A549 (cell line): ENCODE data around the gene MSI2. TPM values are rescaled to one million over a fixed set of nuclear protein-coding genes. Genes with fewer than 3 reads are reported as not detected.
"Not testable (repeated sequence)": the region's sequence is repeated elsewhere in the genome, so short reads cannot be mapped to it uniquely, and the experiment has no call there.

Source experiments
- ATAC-seq, 2 experiments: fragments of 200-7000 bp in 1 of 2; fragments of >200 bp in 1 of 2; cut with Nextera tagmentation in 1 of 2; cut with Tn5 transposase in 1 of 2; 3 replicates each; pipeline versions ENCODE4 v1.8.0 to v1.9.1; 2018 to 2020; ENCODE audit warnings: mild to moderate bottlenecking in 1 of 2, moderate library complexity in 1 of 2
- CTCF ChIA-PET: fragments of 300-600 bp; sonication (Branson Sonifier 250); formaldehyde crosslinking; extraction: SDS; loops from one replicate; lab custom pipeline; 2021; ENCODE audit warnings: antibody characterized with exemption, inconsistent platforms; lab: Yijun Ruan, JAX
- POLR2A ChIA-PET: fragments of 350-600 bp; formaldehyde crosslinking; extraction: SDS; loops from one replicate; lab custom pipeline; 2021; ENCODE audit warnings: antibody characterized with exemption, inconsistent platforms; lab: Yijun Ruan, JAX
- DNase-seq, 2 experiments: peaks; one replicate each; pipeline versions ENCODE4 v3.0.0 to v3.0.0-alpha.2; 2011 to 2016; ENCODE audit warnings: low read depth in 1 of 2, low spot score in 1 of 2
- FAIRE-seq: peaks from 2 replicates; lab custom pipeline; 2011; peaks lifted over from hg19 to GRCh38; lab: Jason Lieb, UNC
- H3K27ac ChIP-seq, 2 experiments: fragments of >200 bp; sonication (Bioruptor Twin); formaldehyde crosslinking; 3 replicates each; pipeline ENCODE4 v1.5.1; 2016 to 2017
- H3K4me1 ChIP-seq: fragments of >200 bp; sonication (Bioruptor Twin); formaldehyde crosslinking; 3 replicates; pipeline ENCODE4 v1.6.1; 2016
- H3K4me2 ChIP-seq: fragments of >200 bp; sonication (Bioruptor Twin); formaldehyde crosslinking; 3 replicates; pipeline ENCODE4 v1.6.1; 2016
- H3K4me3 ChIP-seq: fragments of >200 bp; sonication (Bioruptor Twin); formaldehyde crosslinking; 3 replicates; pipeline ENCODE4 v1.5.1; 2016
- H3K9me3 ChIP-seq: fragments of >200 bp; sonication (Bioruptor Twin); formaldehyde crosslinking; 3 replicates; pipeline ENCODE4 v1.6.1; 2016
- BHLHE40 ChIP-seq: IDR thresholded peaks from 2 replicates; pipeline ENCODE4 v1.6.1; 2012; ENCODE audit warnings: low read depth, low read length, inconsistent platforms
- CBX2 ChIP-seq: fragments of 200-600 bp; sonication (generic); IDR thresholded peaks from 2 replicates; pipeline ENCODE4 v1.6.1; 2016; ENCODE audit warnings: low read depth, mild to moderate bottlenecking, borderline replicate concordance
- CBX8 ChIP-seq: fragments of 200-600 bp; sonication (generic); IDR thresholded peaks from 2 replicates; pipeline ENCODE4 v1.6.1; 2016
- CHD4 ChIP-seq: fragments of 200-600 bp; sonication (generic); IDR thresholded peaks from 2 replicates; pipeline ENCODE4 v1.6.1; 2016; ENCODE audit warnings: antibody characterized with exemption, mild to moderate bottlenecking, borderline replicate concordance
- EHF ChIP-seq: fragments of 250-450 bp; sonication (Bioruptor Pico); IDR thresholded peaks from 2 replicates; pipeline ENCODE4 v1.5.0; 2020; ENCODE audit warnings: mild to moderate bottlenecking
- EHMT2 ChIP-seq: fragments of 200-600 bp; sonication (generic); IDR thresholded peaks from 2 replicates; pipeline ENCODE4 v1.6.1; 2016; ENCODE audit warnings: antibody characterized with exemption, low read depth, mild to moderate bottlenecking, moderate library complexity
- ESRRA ChIP-seq: fragments of 150-350 bp; IDR thresholded peaks from 2 replicates; pipeline ENCODE4 v1.6.1; 2014; ENCODE audit warnings: mild to moderate bottlenecking, low read length, borderline replicate concordance
- FOSB ChIP-seq: fragments of 250-450 bp; sonication (Bioruptor Pico); IDR thresholded peaks from 2 replicates; pipeline ENCODE4 v1.5.0; 2020; ENCODE audit warnings: mild to moderate bottlenecking, moderate library complexity
- FOXS1 ChIP-seq: fragments of 250-450 bp; sonication (Bioruptor Pico); IDR thresholded peaks from 2 replicates; pipeline ENCODE4 v1.5.0; 2020; ENCODE audit warnings: mild to moderate bottlenecking, moderate library complexity
- GATA3 ChIP-seq: IDR thresholded peaks from 2 replicates; pipeline ENCODE4 v1.6.1; 2012; ENCODE audit warnings: borderline replicate concordance
- HOXA7 ChIP-seq: fragments of 250-450 bp; sonication (Bioruptor Pico); IDR thresholded peaks from 2 replicates; pipeline ENCODE4 v1.5.0; 2020; ENCODE audit warnings: mild to moderate bottlenecking, moderate library complexity
- HOXB13 ChIP-seq: fragments of 250-450 bp; sonication (Bioruptor Pico); IDR thresholded peaks from 2 replicates; pipeline ENCODE4 v1.5.0; 2020; ENCODE audit warnings: low read depth, mild to moderate bottlenecking, moderate library complexity
- HOXB5 ChIP-seq: fragments of 250-450 bp; sonication (Bioruptor Pico); IDR thresholded peaks from 2 replicates; pipeline ENCODE4 v1.5.0; 2020; ENCODE audit warnings: mild to moderate bottlenecking, moderate library complexity
- JUN ChIP-seq, 2 experiments: fragments of >200 bp; sonication (Bioruptor Twin); formaldehyde crosslinking; IDR thresholded peaks; 2 replicates in 1 of 2; 3 replicates in 1 of 2; pipeline ENCODE4 v1.6.1; 2016 to 2017
- JUNB ChIP-seq: fragments of >200 bp; sonication (Bioruptor Twin); formaldehyde crosslinking; IDR thresholded peaks from 2 replicates; pipeline ENCODE4 v1.6.1; 2016
- MAFK ChIP-seq: fragments of 450-650 bp; IDR thresholded peaks from 2 replicates; pipeline ENCODE4 v1.6.1; 2014; ENCODE audit not compliant: partially characterized antibody
- NPAS2 ChIP-seq: fragments of 250-450 bp; sonication (Bioruptor Pico); IDR thresholded peaks from 2 replicates; pipeline ENCODE4 v1.8.0; 2022; ENCODE audit warnings: mild to moderate bottlenecking, moderate library complexity, borderline replicate concordance
- PHF8 ChIP-seq: fragments of 200-600 bp; sonication (generic); IDR thresholded peaks from 2 replicates; pipeline ENCODE4 v1.6.1; 2016; ENCODE audit warnings: low read depth, mild to moderate bottlenecking, antibody characterized with exemption, moderate library complexity, borderline replicate concordance
- POLR2A ChIP-seq: IDR thresholded peaks from 2 replicates; pipeline ENCODE4 v1.6.1; 2012; ENCODE audit warnings: mild to moderate bottlenecking, low read length
- POLR2AphosphoS2 ChIP-seq: conservative IDR thresholded peaks from 2 replicates; pipeline ENCODE4 v1.6.1; 2012; ENCODE audit warnings: low read length, improper control_type of control experiment, inconsistent platforms
- RAD21 ChIP-seq, 2 experiments: fragments of >200 bp in 1 of 2; sonication (Bioruptor Twin) in 1 of 2; formaldehyde crosslinking in 1 of 2; IDR thresholded peaks in 1 of 2; conservative IDR thresholded peaks in 1 of 2; 2 replicates in 1 of 2; 3 replicates in 1 of 2; pipeline ENCODE4 v1.6.1; 2012 to 2018; ENCODE audit warnings: inconsistent platforms in 1 of 2
- RARB ChIP-seq: fragments of 250-450 bp; sonication (Bioruptor Pico); IDR thresholded peaks from 2 replicates; pipeline ENCODE4 v1.8.0; 2021; ENCODE audit warnings: mild to moderate bottlenecking, moderate library complexity
- RCOR1 ChIP-seq: fragments of 150-350 bp; IDR thresholded peaks from 2 replicates; pipeline ENCODE4 v1.6.1; 2014; ENCODE audit warnings: antibody characterized with exemption, low read length, low read depth
- SMC3 ChIP-seq: fragments of >200 bp; sonication (Bioruptor Twin); formaldehyde crosslinking; IDR thresholded peaks from 3 replicates; pipeline ENCODE4 v1.6.1; 2018; ENCODE audit warnings: inconsistent platforms
- SREBF2 ChIP-seq: fragments of 450-650 bp; IDR thresholded peaks from 2 replicates; pipeline ENCODE4 v1.6.1; 2014; ENCODE audit warnings: mild to moderate bottlenecking, moderate library complexity
- TP53 ChIP-seq: fragments of 250-450 bp; sonication (Bioruptor Pico); IDR thresholded peaks from 2 replicates; pipeline ENCODE4 v1.5.0; 2021; ENCODE audit warnings: mild to moderate bottlenecking, moderate library complexity
- USF2 ChIP-seq: fragments of 450-650 bp; IDR thresholded peaks from 2 replicates; pipeline ENCODE4 v1.6.1; 2014; ENCODE audit warnings: antibody characterized with exemption
- ZC3H11A ChIP-seq: fragments of 450-650 bp; IDR thresholded peaks from 2 replicates; pipeline ENCODE4 v1.6.1; 2014; ENCODE audit warnings: antibody characterized with exemption, mild to moderate bottlenecking
- WGBS: methylation state at CpG from one replicate; pipeline ENCODE4 v1.1.6; 2017; ENCODE audit errors: missing lambda C conversion rate; 5-methylcytosine and 5-hydroxymethylcytosine counted together
- polyA plus RNA-seq, 4 experiments: library from polyadenylated mRNA; depleted of rRNA in 3 of 4; stranded (reverse); fragments of >200 nt; fragmentation: RNase III in 1 of 4; extraction: RNeasy Plus Mini Kit Qiagen cat#74134 plus additional on column Dnase treatment in 1 of 4; gene quantifications; 2 replicates in 3 of 4; 3 replicates in 1 of 4; pipeline ENCODE4 v1.2.3, GENCODE V29; 2011 to 2017
- TF ChIP-seq, protein P1 (sequence below): fragments of 250-450 bp; sonication (Bioruptor Pico); IDR thresholded peaks from 2 replicates; pipeline ENCODE4 v1.5.0; 2021; ENCODE audit warnings: mild to moderate bottlenecking, moderate library complexity, borderline replicate concordance
- TF ChIP-seq, protein P2 (sequence below): IDR thresholded peaks from 2 replicates; pipeline ENCODE4 v1.6.1; 2012

The MSI2 gene
- polyA plus RNA-seq, 2 of the 4 experiments (the other 2 are of a cell fraction), result 43.6 to 44.4 TPM

DNA sequence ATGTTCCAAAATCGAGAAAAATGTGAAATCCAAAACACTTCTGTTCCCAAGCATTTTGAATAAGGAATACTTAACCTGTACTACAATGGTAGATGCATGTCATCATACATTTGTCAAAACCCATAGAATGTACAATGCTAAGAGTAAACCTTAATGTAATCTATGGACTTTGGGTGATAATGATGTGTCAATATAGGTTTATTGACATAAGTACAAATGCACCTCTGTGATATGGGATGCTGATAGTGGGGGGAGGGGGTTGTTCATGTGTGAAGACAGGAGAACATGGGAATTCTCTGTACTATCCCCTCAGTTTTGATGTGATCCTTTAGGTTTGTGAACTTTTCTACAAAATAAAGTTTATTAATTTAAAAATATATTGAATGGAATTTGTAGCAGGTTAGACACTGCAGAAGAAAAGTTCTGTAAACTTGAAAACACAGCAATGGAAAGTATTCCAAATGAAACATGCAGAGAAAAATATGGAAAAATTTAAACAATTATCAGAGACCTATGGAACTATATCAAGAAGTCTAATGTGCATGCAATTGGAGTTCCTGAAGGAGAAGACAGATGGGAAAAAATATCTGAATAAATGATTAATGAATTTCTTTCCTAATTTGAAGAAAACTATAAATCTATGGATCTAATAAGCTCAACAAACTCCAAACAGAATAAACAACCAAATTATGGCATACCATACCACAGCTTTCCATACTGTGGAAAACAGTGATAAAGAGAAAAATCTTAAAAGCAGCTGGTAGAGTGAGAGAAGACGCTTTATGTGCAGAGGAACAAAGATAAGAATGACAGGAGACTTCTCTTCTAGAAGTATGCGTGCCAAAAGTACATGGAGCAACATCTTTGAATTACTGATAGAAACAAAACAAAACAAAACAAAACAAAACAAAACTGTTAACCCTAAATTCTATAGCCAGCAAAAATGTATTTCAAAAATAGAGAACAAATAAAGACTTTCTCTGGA lies 34.7 kb upstream of the MSI2 start (continued):
- TF ChIP-seq MAFK, result no peak
- no peak for TF ChIP-seq TP53 (CRISPR knock-in tag)
- TF ChIP-seq, protein P1, sequence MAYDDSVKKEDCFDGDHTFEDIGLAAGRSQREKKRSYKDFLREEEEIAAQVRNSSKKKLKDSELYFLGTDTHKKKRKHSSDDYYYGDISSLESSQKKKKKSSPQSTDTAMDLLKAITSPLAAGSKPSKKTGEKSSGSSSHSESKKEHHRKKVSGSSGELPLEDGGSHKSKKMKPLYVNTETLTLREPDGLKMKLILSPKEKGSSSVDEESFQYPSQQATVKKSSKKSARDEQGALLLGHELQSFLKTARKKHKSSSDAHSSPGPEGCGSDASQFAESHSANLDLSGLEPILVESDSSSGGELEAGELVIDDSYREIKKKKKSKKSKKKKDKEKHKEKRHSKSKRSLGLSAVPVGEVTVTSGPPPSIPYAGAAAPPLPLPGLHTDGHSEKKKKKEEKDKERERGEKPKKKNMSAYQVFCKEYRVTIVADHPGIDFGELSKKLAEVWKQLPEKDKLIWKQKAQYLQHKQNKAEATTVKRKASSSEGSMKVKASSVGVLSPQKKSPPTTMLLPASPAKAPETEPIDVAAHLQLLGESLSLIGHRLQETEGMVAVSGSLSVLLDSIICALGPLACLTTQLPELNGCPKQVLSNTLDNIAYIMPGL (CRISPR knock-in tag), result no peak

DNA sequence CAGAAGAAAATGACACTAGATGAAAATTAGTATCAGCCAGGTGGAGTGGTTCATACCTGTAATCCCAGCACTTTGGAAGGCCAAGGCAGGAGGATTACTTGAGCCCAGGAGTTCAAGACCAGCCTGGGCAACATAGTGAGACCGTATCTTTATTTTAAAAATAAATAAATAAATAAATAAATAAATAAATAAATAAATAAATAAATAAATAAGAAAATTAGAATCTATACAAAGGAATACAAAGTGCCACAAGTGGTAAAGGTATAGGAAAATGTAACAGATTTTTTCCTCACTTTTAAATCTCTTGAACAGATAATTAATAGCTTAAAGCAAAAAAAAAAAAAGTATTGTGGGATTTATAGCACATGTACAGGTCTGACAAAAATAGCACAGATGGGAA lies 33.9 kb upstream of the MSI2 start:
- H3K4me2 ChIP-seq, FAIRE-seq, DNase-seq, H3K4me3 ChIP-seq, ATAC-seq, H3K27ac ChIP-seq, H3K4me1 ChIP-seq, POLR2A ChIA-PET: not testable (repeated sequence)
- H3K9me3 ChIP-seq, result peaks cover 36% of the 10 kb centered on the region
- 36% methylated on average over 1 of the region's 1 CpG for WGBS
- TF ChIP-seq ZC3H11A, result peak; percentile 92
- CTCF ChIA-PET, result interaction anchor here (0.6 to 2.4 kb wide), 2 partner anchors 21 to 791 kb away, joined by 3 to 9 read pairs; no protein-coding TSS in a partner anchor

GRCh38 chr17:57225127-57225526 lies 31.2 kb upstream of the MSI2 start:
- DNase-seq (no peak), FAIRE-seq (no peak), ATAC-seq (no peak)
- Histone ChIP-seq H3K9me3 (peaks cover 32% of the 10 kb centered on the region), H3K4me1 (no peaks in the 10 kb centered on the region), H3K4me3 (no peak overlapping the region), H3K4me2 (no peak overlapping the region), H3K27ac (no peak overlapping the region)
- ChIA-PET POLR2A (no interaction called here), CTCF (interaction anchor here (0.6 to 1.2 kb wide), 2 partner anchors 18 to 186 kb away, joined by 3 read pairs; no protein-coding TSS in a partner anchor)
- WGBS, result 30% methylated on average over 2 of the region's 2 CpGs
- TF ChIP-seq HOXB5 (CRISPR knock-in tag) (no peak), RCOR1 (no peak), CHD4 (no peak), CBX2 (no peak), SREBF2 (no peak), POLR2A (no peak), FOSB (CRISPR knock-in tag) (no peak), EHMT2 (no peak), EHF (CRISPR knock-in tag) (no peak), HOXA7 (CRISPR knock-in tag) (no peak)

- no peak for DNase-seq
- no peak for FAIRE-seq
- Histone ChIP-seq H3K9me3 (peaks cover 19% of the 10 kb centered on the region), H3K27ac (no peak overlapping the region), H3K4me1 (no peaks in the 10 kb centered on the region), H3K4me3 (no peak overlapping the region), H3K4me2 (no peak overlapping the region)
- 23% methylated on average over 1 of the region's 1 CpG for WGBS
- ATAC-seq, result no peak
- ChIA-PET POLR2A (interaction anchor here (0.6 kb wide), 1 partner anchor 11 kb away, joined by 6 read pairs; no protein-coding TSS in a partner anchor), CTCF (interaction anchor here (0.9 to 5.7 kb wide), 2 partner anchors 16 to 513 kb away, joined by 3 to 38 read pairs; no protein-coding TSS in a partner anchor)
- TF ChIP-seq PHF8 (no peak), SMC3 (no peak), BHLHE40 (no peak), HOXB13 (CRISPR knock-in tag) (no peak), JUN (IDR thresholded peaks at IDR 0.05) (no peak), RARB (CRISPR knock-in tag) (no peak), USF2 (no peak), ESRRA (no peak), GATA3 (no peak), JUNB (no peak), NPAS2 (no peak), HOXA7 (CRISPR knock-in tag) (no peak), FOXS1 (CRISPR knock-in tag) (no peak), POLR2AphosphoS2 (no peak), FOSB (CRISPR knock-in tag) (no peak), RAD21 (conservative IDR thresholded peaks at IDR 0.05 in 1 of 2, IDR thresholded peaks at IDR 0.05 in 1 of 2) (no peak), CBX8 (no peak)
- TF ChIP-seq, protein P2, sequence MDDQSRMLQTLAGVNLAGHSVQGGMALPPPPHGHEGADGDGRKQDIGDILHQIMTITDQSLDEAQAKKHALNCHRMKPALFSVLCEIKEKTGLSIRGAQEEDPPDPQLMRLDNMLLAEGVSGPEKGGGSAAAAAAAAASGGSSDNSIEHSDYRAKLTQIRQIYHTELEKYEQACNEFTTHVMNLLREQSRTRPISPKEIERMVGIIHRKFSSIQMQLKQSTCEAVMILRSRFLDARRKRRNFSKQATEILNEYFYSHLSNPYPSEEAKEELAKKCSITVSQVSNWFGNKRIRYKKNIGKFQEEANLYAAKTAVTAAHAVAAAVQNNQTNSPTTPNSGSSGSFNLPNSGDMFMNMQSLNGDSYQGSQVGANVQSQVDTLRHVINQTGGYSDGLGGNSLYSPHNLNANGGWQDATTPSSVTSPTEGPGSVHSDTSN, result no peak
Measured at GRCh38 chr17:57226793-57227192, 29.5 kb upstream of the MSI2 start.
